Activated naive CD8-positive, alpha-beta T cell (primary cell): ENCODE data around the gene TNFRSF25.

ENCODE experiments used
- H3K27ac Mint-ChIP-seq: one replicate; pipeline ENCODE4 v1.8.0; 2021; ENCODE audit warnings: mixed read lengths
- H3K27me3 Mint-ChIP-seq: one replicate; pipeline ENCODE4 v1.8.0; 2021; ENCODE audit warnings: mixed read lengths
- H3K36me3 Mint-ChIP-seq: one replicate; pipeline ENCODE4 v1.8.0; 2021; ENCODE audit warnings: mixed read lengths
- H3K4me1 Mint-ChIP-seq: one replicate; pipeline ENCODE4 v1.8.0; 2021; ENCODE audit warnings: low read depth, mixed read lengths
- H3K4me3 Mint-ChIP-seq: one replicate; pipeline ENCODE4 v1.8.0; 2021; ENCODE audit warnings: mild to moderate bottlenecking, mixed read lengths
- H3K9me3 Mint-ChIP-seq: one replicate; pipeline ENCODE4 v1.8.0; 2021; ENCODE audit warnings: low read depth, mixed read lengths

The TNFRSF25 gene

DNA sequence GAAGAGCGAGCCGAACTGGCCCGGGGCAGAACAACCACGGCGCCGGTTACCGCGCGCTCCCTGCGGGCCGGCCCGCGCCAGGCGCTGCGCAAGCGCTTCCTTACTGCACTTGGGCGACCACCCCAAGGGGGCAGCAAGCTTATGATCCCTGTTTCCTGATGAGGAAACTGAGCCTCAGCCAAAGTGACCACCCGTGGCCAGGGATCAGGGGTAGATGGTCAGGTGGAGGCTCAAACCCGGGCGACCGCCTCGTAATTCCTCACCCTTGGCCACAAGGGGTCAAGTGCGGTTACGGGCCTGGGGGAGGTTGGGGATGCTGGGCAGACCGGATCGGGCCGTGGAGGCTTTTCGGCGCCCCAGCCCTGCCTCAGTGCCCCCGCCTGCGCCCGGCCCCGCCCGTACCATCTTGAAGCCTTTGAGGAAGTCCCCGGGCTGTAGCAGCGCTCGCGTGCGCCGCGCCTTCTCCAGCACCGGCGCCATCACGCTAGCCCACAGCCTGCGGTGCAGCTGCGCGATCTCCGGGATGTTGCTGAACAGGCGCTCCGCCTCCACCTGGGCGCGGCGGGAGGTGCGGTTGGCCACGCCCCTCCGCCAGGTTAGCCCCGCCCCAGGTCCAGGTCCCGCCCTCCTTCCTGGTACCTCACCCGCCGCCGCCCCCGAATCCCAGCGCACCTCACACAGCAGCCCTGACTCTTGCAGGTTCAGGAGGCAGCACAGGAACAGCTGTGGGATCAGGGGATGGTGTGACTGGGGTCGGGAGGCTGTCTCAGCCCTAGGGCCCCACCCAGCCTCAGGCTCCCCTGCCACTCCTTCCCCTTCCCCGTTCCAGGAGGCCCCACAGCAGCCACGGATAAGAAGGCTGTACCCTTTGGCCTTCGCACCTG is 5.4 kb upstream of the TNFRSF25 start:
- H3K4me3 Mint-ChIP-seq: no peak overlapping the region
- peaks cover 3% of the 10 kb centered on the region for H3K4me1 Mint-ChIP-seq
- H3K27ac Mint-ChIP-seq: no peak overlapping the region
- no peaks in the 10 kb centered on the region for H3K9me3 Mint-ChIP-seq
- no peaks in the 10 kb centered on the region for H3K27me3 Mint-ChIP-seq
- no peaks in the 10 kb centered on the region for H3K36me3 Mint-ChIP-seq

DNA sequence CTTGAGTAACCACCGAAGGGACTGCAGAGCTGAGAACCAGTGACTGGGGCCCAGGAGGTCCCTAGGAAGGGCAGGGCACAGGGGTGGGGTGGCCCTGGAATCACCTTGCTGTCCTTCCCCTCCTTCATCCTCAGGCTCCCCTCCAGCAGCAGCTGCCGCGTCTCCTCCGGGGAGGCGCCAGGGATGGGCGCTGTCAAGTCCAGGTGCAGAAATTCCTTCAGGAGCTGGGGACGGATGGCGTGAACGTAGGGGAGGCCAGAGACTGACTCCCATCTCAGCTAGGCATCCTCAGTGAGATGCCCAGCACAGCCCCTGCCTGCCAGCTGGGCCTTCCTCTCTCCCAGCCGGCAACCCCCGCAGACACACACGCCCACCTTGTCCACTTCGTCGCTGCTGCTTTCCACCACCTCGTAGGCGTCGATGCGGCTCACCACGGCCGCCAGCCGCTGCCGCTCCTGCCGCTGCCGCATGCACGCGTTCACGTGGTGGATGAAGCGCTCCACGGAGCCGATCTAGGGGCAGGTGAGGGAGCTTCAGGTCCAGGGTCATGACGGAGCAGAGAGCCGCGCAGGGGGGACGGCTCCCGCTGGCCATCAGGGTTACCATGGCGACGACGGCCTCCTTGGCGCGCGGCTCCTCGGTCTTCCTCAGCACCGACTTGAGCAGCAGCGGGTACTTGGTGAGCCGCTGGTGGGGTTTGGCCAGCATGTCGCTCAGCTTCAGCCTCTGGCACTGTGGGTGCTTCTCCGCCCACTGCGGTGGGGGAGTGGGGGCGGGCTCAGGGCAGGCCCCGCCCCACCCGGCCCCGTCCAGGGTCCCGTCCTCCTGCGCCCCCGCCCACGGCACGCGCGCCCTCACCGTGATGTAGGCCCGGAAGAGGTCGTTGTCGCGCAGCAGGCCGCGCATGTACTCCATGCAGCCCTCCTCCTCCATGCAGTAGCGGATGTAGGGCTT is 4.4 kb upstream of the TNFRSF25 start:
- Mint-ChIP-seq H3K4me1 (no peaks in the 10 kb centered on the region), H3K36me3 (no peaks in the 10 kb centered on the region), H3K4me3 (no peak overlapping the region), H3K9me3 (no peaks in the 10 kb centered on the region), H3K27me3 (no peaks in the 10 kb centered on the region), H3K27ac (no peak overlapping the region)

DNA sequence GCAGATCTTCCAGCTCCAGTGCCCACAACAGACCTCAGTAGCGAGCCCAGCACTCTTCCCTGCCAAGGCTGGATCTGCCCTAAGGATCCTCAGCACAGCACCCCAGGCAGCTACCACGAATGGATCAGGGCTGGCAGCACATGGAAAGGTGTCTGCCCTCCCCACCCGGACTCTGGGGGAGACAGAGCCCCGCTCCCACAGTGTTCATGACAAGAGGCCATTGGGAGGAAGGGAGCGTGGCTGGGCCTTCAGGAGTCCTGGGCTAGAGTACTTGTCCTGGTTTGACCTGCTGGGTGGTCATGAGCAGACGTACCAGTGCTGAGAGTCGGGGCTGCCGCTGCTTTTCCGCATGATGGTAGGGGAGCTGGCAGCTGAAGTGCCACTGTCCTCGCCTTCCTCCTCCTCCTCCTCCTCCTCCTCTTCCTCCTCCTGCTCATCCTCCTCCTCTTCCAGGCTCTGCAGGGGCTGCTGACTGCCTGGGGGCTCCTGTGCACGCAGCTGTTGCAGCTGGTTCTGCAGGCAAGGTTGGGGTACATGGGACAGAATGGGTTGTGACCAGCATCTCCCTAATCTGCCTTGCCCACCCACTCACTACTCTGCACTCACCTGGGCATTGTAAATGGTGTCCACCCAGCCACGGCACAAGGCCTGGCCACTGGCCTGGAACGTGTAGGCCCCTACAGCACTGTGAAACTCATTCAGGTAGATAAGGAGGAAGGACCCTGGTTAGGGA is 2.9 kb upstream of the TNFRSF25 start:
- Mint-ChIP-seq H3K9me3 (no peaks in the 10 kb centered on the region), H3K4me1 (peaks cover 8% of the 10 kb centered on the region), H3K36me3 (peaks cover 2% of the 10 kb centered on the region), H3K27ac (no peak overlapping the region), H3K4me3 (no peak overlapping the region), H3K27me3 (no peaks in the 10 kb centered on the region)

DNA sequence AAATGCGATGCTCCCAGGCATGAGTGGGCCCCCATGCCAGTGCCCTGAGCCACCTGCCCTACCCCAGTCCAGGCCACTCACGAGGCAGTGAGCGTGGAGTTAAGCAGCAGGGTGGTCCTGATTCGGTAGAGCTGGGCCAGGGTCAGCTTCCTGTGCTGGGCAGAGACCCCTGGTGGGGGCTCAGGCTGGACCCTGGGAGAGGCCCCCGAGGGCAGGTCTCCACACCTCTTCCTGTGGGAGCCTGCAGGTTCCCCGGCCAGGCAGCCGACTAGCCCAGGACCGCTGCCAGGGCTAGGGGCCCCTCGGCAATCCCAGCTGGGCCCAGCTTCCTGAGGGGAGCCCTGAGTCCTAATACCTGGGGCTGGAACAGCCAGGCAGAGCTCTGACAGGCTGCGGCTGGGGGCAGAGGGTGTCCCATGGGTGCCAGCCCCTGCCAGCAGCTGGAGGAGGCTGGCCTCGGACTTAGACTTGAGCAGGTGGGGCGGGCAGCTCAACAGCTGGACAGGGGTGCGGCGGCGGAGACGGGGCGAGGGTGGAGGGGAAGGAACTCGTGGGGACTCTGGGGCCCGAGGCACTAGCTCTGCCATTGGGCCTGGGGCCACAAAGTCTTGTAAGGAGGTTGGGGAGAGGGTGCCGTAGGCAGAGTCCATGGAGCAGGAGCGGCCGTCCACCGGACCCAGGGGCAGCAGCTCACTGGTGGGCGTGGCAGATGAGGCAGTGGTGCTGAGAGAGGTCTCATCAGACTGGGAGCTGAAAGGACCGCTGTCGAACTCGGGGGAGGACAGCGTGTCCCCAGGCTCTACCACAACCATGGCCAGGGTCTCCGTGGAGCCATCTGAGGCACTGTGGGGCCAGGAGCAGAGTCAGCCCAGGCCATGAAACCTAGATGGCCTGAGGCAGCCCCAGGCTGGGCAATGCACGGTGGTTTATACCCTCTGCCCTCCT is 2.0 kb upstream of the TNFRSF25 start:
- H3K27ac Mint-ChIP-seq: no peak overlapping the region
- H3K4me3 Mint-ChIP-seq: no peak overlapping the region
- H3K27me3 Mint-ChIP-seq: no peaks in the 10 kb centered on the region
- H3K36me3 Mint-ChIP-seq: peaks cover 2% of the 10 kb centered on the region
- no peaks in the 10 kb centered on the region for H3K9me3 Mint-ChIP-seq
- H3K4me1 Mint-ChIP-seq: peaks cover 12% of the 10 kb centered on the region

DNA sequence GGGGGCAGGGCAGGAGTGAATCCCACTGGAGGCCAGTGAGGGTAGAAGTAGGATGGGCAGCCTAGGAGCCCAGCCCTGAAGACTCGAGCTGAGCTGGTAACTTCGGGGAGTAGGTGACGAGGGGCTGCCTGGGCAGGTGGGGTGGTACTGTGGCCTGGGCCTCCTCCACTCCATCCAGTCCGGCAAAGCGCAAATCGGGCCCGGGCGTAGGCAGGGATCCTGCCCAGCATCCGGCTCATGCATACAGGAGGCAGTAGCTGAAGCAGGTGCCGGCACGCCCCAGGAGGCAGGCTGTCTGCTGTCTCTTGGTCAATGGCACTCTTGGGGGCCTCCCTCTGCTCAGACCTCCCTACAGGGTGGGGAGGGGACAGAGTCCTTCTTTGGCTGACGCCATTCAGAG is 1.3 kb upstream of the TNFRSF25 start:
- no peaks in the 10 kb centered on the region for H3K9me3 Mint-ChIP-seq
- H3K4me3 Mint-ChIP-seq: peak overlapping the region; percentile 20
- peaks cover 5% of the 10 kb centered on the region for H3K36me3 Mint-ChIP-seq
- H3K27me3 Mint-ChIP-seq: no peaks in the 10 kb centered on the region
- H3K27ac Mint-ChIP-seq: peak overlapping the region; percentile 34
- peaks cover 17% of the 10 kb centered on the region for H3K4me1 Mint-ChIP-seq

DNA sequence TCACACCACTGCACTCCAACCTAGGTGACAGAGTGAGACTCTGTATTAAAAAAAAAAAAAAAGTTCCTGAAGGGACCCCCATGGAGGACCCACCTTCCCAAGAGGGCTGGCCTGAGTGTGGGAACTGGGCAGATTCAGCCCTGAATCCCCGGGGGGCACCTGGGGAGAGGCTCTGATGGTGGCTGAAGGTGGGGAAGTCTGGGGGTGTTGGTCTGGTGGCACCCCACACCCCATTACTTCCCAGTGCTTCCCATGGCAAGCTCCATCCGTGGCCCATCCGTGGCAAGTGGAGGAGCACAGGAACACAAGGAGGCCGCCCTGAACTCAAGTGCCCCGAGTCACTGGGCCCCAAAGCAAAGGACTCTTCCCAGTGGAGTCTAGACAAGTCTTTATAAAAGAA is 778 bp upstream of the TNFRSF25 start:
- Mint-ChIP-seq H3K36me3 (peaks cover 5% of the 10 kb centered on the region), H3K4me1 (peaks cover 22% of the 10 kb centered on the region), H3K9me3 (no peaks in the 10 kb centered on the region), H3K4me3 (peak overlapping the region; percentile 72), H3K27me3 (no peaks in the 10 kb centered on the region), H3K27ac (peak overlapping the region; percentile 34)

DNA sequence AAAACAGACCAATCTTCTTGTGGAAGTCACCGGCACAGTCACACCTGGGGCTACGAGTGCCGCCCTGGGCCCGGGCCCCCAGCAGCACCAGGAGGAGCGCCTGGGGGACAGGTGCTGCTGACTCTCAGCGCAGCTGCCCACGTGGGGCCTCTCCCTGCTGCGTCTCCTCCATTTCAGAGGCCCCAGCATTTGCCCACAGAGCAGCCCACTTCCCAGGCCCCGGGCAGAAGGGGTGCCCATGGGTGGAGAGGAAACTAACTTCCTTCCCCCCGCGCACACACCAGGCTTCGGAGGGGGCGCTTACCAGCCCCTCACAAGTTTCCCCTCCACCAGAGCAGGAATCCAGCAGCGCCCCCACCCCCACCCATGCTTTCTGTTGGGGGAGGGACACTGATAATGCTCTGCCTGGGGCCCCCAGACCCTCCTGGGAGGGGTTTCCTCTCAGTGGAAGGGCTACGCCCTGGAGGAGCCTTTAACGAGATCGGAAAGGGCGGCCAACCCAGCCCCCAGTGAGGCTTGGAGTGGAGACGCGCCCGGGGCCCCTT is 440 bp downstream of the TNFRSF25 start:
- H3K27ac Mint-ChIP-seq: peak overlapping the region; percentile 86
- H3K27me3 Mint-ChIP-seq: no peaks in the 10 kb centered on the region
- no peaks in the 10 kb centered on the region for H3K9me3 Mint-ChIP-seq
- H3K36me3 Mint-ChIP-seq: peaks cover 5% of the 10 kb centered on the region
- peak overlapping the region; percentile 94 for H3K4me3 Mint-ChIP-seq
- peaks cover 33% of the 10 kb centered on the region for H3K4me1 Mint-ChIP-seq

DNA sequence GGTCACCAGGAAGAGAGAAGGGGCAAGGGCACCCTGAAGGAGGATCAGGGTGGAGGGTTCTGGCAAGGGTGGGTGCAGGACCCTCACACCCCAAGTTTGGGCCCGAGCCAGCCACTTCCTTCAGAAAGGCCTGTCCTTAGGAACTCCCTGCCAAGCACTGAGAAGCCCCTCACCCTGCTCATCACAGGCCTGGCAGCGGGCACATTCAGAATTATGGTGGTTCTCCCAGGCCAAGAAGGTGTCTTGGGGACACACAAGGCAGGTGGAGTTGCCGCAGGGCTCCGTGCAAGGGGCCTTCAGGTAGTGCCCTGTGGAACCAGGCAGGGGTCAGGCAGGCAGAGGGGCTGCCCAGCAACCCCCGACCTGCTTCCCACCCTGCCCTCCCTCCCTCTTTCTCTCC is 1.1 kb downstream of the TNFRSF25 start:
- Mint-ChIP-seq H3K4me3 (peak overlapping the region; percentile 94), H3K27ac (peak overlapping the region; percentile 85), H3K9me3 (no peaks in the 10 kb centered on the region), H3K4me1 (peaks cover 37% of the 10 kb centered on the region), H3K36me3 (peaks cover 5% of the 10 kb centered on the region), H3K27me3 (no peaks in the 10 kb centered on the region)

DNA sequence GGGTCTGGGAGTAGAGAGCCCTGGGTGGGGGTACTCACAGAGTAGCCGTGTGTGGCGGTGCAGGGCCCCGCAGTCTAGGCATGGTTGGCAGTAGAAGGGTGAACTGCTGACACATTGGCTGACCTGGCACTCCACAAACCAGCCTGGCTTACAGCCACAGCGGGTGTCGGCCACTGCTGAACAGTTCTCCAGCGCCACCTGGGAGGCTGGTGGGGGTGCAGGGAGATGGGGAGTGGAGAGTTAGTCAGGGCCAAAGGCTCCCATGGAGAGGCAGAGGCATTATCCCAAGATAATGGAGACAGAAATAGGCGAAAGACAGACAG is 1.5 kb downstream of the TNFRSF25 start:
- peak overlapping the region; percentile 94 for H3K4me3 Mint-ChIP-seq
- peaks cover 5% of the 10 kb centered on the region for H3K36me3 Mint-ChIP-seq
- no peaks in the 10 kb centered on the region for H3K27me3 Mint-ChIP-seq
- peak overlapping the region; percentile 85 for H3K27ac Mint-ChIP-seq
- peaks cover 40% of the 10 kb centered on the region for H3K4me1 Mint-ChIP-seq
- H3K9me3 Mint-ChIP-seq: no peaks in the 10 kb centered on the region

DNA sequence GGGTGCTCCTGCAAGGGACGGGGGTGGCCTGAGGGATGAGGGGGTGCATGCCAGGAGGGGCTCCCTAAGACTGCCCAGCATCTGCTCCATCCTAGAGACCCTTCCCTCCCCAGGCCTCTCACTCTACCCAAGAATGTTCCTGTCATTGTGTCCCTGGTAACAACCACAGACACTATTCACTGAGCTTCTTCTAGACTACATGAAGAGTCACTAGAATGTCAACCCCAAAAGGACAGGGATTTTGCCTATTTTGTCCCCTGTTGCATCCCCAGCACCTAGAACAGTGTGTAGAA is 2.9 kb downstream of the TNFRSF25 start:
- peak overlapping the region; percentile 73 for H3K4me3 Mint-ChIP-seq
- no peaks in the 10 kb centered on the region for H3K9me3 Mint-ChIP-seq
- H3K27me3 Mint-ChIP-seq: no peaks in the 10 kb centered on the region
- H3K4me1 Mint-ChIP-seq: peaks cover 44% of the 10 kb centered on the region
- H3K36me3 Mint-ChIP-seq: peaks cover 5% of the 10 kb centered on the region
- peak overlapping the region; percentile 82 for H3K27ac Mint-ChIP-seq

DNA sequence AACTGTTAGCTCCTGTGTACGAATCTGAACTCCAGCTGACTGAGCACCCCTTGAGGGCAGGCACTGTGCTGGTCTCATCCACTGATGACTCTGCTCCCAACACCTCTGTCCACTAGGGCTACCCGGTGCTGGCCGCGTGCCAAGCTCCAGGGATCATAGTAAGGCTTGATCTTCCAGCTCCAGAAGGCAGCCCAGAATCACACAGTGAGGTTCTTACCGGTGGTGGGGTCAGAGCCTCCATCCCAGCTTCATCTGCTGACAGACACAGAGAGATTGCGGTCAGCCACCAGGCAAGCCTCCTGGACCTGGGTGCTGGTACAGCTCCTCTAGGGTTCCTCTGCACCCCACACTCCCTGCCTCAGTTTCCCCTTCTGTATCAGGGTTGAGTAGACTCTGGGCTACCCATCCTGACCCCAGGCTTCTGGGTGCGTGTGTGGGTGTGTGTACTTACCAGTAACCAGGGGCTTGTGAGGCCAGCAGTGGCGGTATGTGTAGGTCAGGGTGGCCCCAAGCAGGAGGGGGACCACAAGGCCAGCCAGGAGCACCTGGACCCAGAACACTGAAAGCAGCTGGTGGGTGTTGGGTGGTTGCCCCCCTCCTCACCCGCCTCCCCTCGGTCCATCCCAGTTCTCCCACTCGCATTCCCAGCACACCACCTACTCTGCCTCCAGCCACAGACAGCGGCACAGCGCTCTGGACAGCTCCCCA is 3.4 kb downstream of the TNFRSF25 start:
- Mint-ChIP-seq H3K27ac (peak overlapping the region; percentile 90), H3K36me3 (peaks cover 5% of the 10 kb centered on the region), H3K4me1 (peaks cover 44% of the 10 kb centered on the region), H3K4me3 (peak overlapping the region; percentile 84), H3K9me3 (no peaks in the 10 kb centered on the region), H3K27me3 (no peaks in the 10 kb centered on the region)

DNA sequence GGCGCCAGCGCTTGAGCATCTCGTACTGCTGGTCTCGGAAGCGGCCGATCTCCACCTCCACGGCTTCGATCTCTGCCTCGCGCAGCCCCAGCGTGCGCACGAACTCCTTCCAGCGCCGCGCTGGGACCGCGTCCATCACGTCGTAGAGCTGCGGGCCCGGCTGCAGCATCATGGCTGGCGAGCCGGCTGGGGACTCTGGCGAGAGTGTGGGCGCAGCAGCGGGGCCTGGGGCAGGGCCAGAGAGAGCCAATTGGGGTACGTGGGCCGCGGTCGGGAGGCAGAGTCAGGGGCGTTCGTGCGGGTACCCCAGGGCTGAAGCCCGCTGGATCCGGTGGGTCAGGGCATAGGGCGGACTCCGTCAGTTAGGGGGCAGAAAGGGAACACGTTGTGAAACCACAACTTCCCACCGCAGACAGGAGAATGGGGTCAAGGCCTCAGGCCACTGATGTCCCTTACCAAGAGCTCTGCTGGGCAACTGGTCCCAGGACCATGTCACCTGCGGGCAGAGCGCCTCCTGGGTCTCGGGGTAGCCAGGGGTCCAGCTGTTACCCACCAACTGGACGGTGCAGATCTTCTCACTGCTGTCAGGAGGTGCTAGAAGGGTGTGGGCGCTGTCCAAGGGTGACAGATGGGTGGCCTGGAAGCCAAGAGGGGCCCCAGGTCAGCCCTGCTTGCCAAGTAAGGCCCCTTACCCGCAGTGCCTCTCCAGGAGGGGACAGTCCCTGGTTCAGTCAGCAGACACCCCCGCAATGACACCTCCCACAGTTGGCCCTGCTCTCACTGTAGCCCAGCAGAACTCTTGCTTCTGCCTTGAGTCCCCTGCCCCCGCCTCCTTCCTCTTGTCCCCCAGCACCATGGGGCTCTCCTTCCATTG is 4.2 kb downstream of the TNFRSF25 start:
- peaks cover 45% of the 10 kb centered on the region for H3K4me1 Mint-ChIP-seq
- peak overlapping the region; percentile 84 for H3K4me3 Mint-ChIP-seq
- no peaks in the 10 kb centered on the region for H3K27me3 Mint-ChIP-seq
- H3K9me3 Mint-ChIP-seq: no peaks in the 10 kb centered on the region
- H3K27ac Mint-ChIP-seq: peak overlapping the region; percentile 90
- H3K36me3 Mint-ChIP-seq: peaks cover 5% of the 10 kb centered on the region
